GM19324 (cell line): ENCODE measurements around the gene SMAD3.

Experiments
- ATAC-seq: cut with Tn5 transposase; IDR thresholded peaks from one replicate; pipeline ENCODE4 v1.9.1; 2021; ENCODE audit warnings: mild to moderate bottlenecking, moderate library complexity; ENCODE audit not compliant: unreplicated experiment, low FRiP score

SMAD3 gene

GRCh38 chr15:67079361-67079760, 14.0 kb downstream of the SMAD3 start:
- ATAC-seq, result no peak

DNA sequence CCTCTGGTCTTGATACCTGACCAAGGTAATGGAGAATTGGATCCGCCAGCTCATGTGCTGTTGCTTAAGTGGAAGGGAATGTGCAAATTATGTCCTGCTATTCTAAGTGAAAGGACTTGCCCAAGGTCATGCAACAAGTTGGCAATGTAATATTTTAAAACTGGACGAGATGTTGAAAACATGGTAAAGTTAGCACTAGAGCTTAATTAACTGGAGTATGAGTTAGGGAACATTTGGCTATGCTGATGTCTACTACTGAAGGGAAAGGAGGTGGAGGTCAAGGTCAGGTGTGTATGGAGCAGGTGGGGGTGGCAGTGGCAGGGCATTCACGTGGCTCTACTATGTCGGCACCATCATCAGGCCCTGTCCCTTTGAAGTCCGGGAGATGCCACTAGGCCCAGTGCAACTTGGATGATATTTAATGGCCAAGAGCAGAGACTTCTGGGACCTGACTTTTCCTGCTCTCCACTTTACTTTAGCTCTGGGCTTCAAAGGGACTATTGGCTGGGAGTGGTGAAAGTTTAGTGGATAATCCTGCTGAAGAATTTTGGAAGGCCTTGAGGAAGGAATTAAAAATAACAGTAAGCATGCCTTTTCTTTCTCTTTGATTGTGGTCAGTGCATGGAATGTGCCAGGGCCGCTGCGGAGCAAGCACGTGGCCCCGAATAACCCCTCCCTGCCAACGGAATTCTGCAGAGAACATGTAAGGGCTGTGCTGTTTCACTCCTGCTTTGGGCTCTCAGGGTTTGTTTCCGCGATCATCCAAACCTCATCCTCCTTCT, 14.9 kb downstream of the SMAD3 start:
- no peak for ATAC-seq

DNA sequence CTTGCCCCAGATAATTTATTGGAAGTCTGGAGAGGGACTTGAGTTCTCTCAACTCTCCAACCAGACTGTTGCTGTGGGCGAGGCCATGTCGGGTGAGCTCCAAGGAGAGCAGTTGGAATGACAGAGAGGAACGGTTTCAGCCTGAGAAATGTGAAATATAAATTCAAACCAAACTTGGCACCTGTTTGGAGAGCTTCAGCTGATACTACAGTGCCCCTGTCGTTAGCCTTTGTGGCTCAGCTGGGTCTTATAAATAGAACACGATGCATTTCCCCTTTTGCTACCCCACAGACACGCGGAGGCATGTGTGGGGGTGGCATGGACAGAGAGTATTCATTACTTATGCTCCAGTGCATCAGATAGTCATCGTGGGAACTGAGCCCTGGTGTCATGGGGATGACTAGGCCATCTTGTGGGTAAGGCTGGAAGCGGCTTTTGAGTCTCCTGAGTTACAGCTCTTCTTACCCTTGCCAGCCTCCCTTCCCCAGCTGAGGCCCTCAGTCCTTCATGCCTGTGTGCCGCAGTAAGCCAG, 15.6 kb downstream of the SMAD3 start:
- ATAC-seq, result peak; percentile 60

GRCh38 chr15:67082007-67082536, 16.7 kb downstream of the SMAD3 start:
- ATAC-seq, result no peak

DNA sequence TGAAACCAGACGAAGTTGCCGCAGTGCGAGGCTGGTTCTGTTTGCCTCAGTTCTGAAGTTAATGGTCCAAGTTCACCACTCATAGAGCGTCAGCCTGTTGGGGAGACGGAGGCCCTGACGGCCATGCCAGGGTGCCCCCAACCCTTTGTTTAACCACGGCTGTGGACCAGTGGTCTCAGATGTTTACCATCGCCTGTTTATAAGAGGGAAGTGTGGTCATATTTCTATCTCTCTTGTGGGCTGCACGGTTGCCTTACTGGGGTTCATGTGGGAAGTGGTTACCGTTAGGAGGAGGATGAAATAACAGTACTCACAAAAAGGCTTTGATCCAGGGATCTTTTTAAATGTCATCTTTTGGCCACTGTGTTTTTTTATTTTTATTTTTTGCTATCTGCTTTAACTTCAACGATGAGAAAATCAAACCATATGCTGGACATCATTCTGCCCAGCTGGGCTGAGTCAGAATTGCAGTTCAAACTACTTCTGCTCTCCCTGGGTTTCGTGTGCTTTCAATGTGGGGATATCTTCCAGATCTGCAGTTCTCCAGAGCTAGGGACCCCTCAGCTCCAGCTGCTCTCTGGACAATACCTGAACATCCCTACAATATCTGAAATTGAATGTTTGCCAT, 17.8 kb downstream of the SMAD3 start:
- ATAC-seq, result no peak

GRCh38 chr15:67084561-67084960, 19.2 kb downstream of the SMAD3 start:
- ATAC-seq, result no peak

- no peak for ATAC-seq
Measured at GRCh38 chr15:67085237-67085817, 19.9 kb downstream of the SMAD3 start.

- peak; percentile 58 for ATAC-seq
Measured at GRCh38 chr15:67085818-67086636, 20.6 kb downstream of the SMAD3 start.

DNA sequence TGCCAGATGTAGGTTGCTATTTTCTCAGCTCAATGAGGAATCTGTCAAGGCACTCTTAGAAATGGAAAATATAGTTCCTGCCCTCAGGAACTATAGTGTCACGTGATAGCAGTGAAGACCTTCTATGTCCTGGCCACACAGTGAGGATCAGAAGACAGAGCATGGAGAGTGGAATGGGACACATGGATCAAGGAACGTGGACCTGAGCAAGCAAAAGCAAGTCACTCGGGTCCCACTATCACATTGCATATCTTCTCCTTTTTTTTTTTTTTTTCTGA, 21.2 kb downstream of the SMAD3 start:
- no peak for ATAC-seq

DNA sequence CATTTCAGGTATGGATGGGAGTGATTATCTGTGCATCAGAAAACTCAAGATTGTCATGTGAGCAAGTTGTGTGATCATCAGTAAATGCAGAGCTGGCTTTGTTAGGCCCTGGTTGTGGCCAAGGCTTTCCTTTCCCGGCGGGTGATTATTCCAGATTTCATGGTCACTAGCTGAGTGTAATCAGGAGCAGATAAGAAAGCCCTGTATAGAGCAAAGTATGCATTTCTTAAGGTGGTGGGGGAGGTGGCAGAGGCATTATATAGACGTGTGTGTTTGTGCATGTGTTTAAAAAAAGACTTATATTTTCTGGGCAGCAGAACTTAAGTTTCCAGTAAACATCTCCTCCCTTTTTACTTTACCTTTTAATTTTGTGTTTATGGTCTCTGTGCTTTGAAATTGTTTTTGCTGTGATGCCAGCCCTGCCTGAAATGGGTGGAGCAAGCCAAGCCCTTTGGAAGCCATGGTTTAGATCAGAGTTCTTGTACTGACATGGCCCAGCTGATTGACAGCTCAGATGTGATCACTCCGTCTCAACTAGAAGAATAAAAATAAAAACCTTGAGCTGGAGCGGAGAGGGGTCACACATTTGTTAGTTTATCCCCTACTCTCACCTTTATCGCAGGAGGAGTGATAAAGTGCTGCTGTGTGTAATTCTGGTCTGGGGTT, 22.2 kb downstream of the SMAD3 start:
- no peak for ATAC-seq

GRCh38 chr15:67089217-67090193, 24.1 kb downstream of the SMAD3 start:
- no peak for ATAC-seq

- no peak for ATAC-seq
Measured at GRCh38 chr15:67090297-67091070, 25.1 kb downstream of the SMAD3 start.

GRCh38 chr15:67091071-67091979, 25.9 kb downstream of the SMAD3 start:
- ATAC-seq, result peak; percentile 58

DNA sequence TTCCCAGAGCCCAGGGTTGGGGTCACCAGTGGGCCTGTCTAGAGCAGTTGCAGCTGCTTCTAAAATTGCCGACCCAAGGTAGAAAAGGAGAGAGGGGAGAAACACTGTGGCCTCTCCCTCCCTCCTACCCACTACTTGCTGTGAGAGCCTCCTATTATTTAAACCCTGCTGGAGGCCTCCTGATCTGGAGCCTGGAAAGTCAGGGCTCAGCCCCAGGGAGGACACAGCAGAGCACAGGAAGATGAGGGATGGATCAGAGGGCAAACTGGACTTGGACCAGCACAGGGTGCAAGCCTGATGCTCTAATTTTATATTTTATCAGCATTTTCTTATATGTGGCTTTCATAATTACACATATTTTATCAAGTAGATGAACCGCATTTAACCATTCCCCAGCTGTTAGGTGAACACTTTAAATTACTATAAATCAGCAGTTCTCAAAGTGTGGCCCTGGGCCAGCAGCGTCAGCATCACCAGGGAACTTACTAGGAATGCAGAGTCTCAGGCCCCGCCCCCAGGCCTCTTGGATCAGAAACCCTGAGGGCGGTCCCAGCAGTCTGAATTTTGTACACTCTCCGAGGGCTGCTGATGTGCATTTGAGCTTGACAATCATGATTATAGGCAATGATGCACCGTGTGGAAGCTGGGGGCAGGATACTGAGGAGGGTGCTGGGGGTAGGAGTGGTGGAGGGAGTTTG, 26.7 kb downstream of the SMAD3 start:
- no peak for ATAC-seq

DNA sequence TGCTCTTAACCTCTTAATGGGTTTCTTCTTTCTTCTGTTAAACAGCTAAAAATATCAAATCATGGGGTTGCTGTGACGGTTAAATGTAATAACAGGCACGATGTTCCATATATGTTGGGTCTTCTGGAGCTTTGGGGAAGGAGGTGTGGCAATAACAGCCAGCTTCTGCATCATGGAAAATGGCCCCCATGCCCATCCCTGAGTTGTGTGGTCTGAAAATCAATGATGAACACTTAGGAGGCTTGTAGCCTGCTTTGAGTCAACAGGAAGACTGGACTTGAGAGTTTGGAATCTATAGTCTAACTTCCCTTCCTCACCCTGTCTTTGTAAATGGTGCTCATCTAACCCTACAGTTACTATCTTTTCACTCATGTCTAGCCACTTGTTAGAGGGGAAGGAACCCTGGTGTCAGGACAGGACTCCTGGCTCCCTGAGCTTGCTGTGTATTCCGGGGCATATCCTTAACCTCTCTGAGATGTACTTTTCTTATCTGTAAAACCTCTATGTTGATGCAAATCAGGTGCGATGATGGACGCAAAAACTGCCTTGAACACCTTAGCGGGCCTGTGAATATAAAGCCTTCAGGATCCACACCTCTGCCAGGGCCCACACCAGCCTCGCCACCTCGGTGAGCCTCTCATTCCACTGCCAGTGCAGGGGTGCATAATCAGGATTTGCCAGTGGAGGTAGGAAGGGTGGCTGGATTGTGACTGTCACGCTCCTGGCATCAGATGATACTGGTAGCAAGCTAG, 27.5 kb downstream of the SMAD3 start:
- no peak for ATAC-seq

- peak; percentile 44 for ATAC-seq
Measured at GRCh38 chr15:67093504-67093862, 28.1 kb downstream of the SMAD3 start.
